NCI-H2171 (cell line): Measurements from ENCODE around the gene RNF214.
"Not testable (repeated sequence)": the region's sequence is repeated elsewhere in the genome, so short reads cannot be mapped to it uniquely, and the experiment has no call there.

Experiments used
- DNase-seq: peaks from one replicate; lab custom pipeline; 2025; lab: John Stamatoyannopoulos, UW

Gene RNF214

DNA sequence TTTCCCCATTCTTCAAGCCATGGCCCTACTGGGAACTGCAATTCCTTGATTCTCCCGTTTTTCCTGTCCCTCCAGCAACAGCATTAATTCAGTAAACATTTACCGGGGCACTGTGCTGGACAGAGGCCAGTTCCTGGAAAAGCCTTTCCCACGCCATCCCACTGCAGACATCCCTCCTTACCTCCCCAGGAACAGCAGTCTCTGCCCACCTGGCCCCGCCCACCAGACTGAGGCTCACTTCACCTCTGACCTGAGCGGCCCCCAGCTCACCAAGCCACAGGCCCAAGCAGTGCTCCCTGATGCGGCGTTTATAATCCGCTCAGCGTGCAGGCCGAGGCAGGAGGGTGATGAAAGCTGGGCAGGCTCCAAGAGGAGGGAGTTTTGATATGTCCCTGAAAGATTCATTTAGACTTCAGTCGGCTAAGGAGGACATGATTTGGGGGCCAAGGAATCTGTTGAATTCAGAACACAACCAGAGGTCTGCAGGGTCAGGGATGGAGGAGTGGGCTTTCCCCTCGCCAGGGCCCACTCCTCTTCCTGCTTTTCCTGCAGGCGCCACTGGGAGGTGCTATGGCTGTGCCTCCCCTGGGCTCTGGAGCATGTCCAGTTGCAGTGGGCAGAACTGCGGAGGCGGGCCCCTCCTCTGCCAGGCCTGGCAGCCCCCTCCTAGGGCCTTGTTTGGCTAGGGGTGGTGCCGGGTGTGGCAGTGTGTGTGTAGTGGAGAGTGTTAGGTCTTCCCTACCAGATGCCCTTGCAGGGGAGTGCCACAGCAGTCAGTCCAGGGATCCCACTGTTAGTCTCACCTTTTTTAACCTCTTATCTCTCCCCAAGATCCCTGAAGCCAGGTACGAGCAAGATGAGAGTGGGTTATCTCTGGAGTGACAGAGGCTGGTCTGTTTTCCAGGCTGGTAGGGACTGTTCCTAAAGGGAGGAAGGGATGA is 34.7 kb upstream of the RNF214 start:
- no peak for DNase-seq

DNA sequence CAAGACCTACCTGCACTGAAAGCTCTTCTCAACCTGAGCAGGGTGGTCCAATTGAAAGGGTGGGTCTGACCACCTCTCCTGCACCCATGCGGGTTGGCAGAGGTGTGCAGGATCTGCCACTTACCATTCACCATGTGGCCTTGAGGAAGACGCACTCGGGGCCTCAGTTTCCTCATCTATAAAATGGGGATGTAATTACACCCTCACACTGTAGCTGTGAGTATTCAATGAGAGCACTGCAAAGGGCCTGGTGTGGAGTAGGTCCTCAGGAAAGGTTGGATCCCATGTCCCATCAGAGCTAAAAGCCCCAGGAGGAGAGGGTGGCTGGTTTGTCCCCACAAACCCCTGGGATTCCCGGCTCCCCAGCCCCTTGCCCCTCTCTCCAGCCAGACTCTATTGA is 33.9 kb upstream of the RNF214 start:
- no peak for DNase-seq

DNA sequence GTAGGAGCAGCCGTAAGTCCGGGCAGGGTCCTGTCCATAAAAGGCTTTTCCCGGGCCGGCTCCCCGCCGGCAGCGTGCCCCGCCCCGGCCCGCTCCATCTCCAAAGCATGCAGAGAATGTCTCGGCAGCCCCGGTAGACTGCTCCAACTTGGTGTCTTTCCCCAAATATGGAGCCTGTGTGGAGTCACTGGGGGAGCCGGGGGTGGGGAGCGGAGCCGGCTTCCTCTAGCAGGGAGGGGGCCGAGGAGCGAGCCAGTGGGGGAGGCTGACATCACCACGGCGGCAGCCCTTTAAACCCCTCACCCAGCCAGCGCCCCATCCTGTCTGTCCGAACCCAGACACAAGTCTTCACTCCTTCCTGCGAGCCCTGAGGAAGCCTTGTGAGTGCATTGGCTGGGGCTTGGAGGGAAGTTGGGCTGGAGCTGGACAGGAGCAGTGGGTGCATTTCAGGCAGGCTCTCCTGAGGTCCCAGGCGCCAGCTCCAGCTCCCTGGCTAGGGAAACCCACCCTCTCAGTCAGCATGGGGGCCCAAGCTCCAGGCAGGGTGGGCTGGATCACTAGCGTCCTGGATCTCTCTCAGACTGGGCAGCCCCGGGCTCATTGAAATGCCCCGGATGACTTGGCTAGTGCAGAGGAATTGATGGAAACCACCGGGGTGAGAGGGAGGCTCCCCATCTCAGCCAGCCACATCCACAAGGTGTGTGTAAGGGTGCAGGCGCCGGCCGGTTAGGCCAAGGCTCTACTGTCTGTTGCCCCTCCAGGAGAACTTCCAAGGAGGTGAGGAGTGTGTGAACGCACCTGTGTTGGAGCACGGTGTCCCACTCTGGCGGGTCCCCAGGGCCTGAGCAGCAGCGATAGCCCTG is 33.2 kb upstream of the RNF214 start, which contains the start of gene TAGLN:
Gene TAGLN (plus strand): TSS at position 318 of the 863 bp plus-strand sequence. CDS start 3,644 bp downstream, outside the sequence.
- no peak for DNase-seq

DNA sequence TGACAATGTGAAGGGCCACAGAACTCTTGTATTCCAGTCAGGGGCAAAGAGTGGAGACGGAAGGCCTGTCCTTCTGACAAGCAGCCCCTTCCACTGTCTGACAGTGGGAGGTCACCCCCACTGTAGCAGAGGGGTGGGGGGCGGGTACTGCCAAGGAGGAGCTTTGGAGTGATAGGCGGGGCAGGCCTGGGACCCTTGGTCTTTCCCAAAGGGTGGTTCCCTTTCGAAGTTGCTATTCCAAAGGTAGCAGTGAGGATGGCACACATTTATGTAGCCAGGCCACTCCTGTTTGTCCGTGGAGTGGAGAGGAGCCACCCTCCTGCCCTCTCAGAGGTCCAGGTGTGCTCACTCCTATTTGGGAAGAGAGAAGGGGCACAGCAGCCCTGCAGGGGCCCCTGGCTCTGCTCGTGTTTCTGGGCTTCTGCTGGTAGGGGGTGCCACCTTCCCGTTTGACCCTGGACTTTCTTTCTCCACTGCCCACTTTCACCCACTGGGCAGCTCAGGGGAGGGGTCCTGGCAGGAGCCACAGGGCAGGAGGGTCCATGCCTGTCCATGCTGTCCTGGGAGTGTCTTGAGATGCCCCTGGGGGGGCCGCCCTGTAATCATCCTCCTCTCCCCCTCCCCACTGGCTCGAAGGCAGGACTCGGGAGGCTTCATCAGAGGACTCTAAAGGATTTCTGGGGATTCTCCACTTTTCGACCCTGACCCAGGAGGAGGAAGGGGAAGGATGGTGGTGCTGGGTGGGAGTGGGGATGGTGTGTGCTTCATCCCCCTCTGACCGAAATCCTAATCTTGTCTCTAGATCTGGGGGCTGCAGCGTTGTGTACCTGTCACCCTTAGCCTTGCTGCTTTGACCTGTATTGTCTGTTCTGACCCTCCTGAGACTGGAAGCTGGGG is 32.3 kb upstream of the RNF214 start:
- no peak for DNase-seq

DNA sequence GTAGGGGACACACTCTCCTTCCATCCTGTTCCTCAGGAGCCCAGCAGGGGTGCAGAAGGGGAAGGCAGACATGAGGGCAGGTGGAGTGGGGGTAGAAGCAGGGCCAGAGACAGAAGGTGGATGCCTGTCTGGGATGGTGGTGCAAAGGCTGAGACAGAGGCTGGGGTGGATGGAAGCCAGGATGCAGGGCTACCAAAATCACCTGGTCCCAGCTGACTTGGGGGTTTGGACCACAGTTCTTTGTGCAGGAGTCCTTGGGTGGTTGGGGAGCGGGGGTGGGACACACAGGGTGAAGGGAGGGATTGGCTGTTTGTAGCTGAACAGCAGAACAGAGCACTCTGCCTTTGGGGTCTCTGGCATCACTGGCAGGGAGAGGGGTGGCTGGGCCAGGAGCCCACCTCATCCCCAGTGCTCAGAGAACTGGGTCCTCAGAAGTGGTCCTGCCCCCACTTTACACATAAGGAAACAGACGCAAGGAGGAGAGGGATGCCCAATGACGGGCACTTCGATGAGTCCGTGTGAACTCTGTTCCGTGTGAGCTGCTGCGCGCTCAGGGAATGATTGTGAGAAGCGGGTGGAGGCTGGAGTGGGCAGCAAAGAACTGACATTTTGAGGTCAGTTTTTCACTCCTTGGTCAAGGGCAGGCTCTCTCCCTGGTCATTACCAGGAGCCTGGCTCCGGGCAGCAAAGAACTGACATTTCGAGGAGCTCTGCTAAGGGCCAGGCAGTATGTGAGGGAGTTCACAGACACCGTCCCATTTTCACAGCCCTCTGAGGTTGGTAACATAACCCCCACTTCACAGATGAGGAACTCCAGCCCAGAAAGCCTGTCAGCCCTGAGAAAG is 31.4 kb upstream of the RNF214 start:
- no peak for DNase-seq

DNA sequence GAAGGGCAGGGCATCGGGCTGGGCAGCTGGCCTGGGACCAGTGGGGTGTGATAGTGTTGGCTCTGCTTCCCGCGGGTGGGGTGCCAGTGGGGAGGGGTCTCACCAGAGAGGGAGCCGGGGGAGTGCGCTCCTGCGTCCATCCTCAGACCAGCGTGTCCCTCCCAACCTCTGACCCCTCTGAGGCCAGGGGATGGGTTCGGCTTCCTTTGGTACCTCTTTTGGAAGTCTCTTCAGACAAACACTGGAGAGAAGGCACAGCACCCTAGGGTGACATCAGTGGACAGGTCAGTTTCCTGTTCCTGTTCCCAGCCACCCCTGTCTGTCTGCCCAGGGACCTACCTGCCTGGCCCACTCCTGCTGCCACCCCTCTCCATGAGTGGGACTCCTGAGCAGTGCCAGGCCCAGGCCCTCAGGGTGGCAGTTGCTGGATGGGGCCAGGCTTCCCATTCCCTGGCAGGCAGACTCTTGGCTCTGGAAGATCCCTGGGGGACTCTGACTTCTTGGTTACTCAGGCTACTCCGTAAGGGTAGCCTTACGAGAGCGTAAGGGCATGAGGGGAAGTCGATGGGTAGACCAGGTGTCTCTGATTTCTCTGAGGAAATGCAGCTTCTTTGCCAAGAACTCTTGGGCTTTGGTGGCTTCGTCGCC is 30.7 kb upstream of the RNF214 start:
- DNase-seq: no peak

DNA sequence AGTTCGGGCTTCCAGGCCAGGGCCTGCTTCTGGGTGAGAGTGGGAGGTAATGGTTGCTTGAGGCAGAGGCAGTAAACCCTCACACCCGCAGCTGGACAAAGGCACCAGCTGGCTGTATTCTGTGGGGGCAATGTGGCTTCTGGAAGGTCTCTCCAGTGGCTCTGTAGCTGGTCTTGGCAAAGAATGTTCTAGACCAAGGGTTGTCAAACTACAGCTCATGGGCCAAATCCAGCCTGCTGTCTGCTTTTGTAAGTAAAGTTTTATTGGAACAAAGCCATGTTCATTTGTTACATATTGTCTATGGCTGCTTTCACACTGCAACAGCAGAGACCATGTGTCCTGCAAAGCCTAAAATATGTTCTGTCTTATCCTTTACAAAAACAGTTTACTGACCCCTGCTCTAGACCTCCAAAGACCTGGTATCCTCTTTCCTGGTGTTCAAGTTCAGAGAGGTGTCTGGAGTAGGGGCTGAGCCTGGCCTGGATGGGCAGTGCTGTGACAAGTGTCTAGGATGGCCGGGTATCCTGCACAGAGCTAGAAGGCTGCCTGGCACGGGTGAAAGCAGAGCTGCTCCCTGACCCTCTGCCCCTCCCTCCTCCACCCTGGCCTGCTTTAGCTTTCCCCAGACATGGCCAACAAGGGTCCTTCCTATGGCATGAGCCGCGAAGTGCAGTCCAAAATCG is 29.9 kb upstream of the RNF214 start:
- no peak for DNase-seq

DNA sequence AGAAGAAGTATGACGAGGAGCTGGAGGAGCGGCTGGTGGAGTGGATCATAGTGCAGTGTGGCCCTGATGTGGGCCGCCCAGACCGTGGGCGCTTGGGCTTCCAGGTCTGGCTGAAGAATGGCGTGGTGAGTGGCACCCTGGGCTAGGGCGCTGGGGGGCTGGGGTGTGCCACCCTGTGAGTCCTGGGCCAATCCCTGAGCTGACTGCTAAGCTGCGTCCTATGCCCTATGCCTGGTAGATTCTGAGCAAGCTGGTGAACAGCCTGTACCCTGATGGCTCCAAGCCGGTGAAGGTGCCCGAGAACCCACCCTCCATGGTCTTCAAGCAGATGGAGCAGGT is 29.4 kb upstream of the RNF214 start:
- DNase-seq: no peak

DNA sequence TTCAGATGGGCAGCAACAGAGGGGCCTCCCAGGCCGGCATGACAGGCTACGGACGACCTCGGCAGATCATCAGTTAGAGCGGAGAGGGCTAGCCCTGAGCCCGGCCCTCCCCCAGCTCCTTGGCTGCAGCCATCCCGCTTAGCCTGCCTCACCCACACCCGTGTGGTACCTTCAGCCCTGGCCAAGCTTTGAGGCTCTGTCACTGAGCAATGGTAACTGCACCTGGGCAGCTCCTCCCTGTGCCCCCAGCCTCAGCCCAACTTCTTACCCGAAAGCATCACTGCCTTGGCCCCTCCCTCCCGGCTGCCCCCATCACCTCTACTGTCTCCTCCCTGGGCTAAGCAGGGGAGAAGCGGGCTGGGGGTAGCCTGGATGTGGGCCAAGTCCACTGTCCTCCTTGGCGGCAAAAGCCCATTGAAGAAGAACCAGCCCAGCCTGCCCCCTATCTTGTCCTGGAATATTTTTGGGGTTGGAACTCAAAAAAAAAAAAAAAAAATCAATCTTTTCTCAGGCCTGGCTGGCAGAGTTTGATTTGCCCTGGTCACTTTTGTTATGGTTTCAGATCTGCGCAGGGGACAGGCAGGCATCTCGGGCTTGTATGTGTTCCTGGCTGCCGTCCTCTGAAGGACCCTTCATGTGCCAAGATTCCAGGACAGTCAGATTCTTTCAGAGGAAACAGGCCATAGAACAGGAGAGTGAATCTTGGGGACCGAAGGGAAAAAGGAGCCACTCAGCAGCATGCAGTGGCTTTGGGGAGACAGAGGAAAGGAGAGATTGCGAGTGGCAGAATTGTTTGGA is 28.0 kb upstream of the RNF214 start:
- no peak for DNase-seq

DNA sequence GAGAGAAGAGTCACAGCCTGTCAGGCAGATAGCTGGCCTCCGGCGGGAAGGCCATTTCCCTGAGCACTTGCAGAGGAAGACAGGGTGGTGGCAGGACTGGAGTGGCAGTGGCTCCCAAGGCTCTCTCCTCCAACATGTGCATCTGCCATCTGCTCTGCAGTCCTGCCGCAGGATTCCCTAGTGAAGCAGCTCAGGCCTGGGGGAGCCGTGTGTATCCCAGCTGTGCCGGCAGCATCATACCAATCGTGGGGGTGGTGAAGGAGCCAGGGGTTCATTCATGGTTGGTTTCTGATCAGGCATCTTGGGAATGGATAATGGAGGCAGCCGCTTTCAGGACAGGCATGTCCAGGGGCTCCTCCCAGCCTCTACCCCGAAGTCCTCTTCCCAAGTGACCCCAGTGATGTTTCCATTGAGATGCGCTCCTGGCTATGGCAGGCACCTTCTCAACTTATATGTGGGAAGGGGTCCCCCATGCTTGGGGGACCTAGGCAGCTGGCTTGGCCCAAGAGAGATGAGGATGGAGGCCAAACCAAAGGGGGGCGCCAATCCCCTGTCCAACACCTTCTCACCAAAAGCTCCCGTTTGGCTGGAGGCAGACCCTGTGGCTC is 27.2 kb upstream of the RNF214 start:
- no peak for DNase-seq

DNA sequence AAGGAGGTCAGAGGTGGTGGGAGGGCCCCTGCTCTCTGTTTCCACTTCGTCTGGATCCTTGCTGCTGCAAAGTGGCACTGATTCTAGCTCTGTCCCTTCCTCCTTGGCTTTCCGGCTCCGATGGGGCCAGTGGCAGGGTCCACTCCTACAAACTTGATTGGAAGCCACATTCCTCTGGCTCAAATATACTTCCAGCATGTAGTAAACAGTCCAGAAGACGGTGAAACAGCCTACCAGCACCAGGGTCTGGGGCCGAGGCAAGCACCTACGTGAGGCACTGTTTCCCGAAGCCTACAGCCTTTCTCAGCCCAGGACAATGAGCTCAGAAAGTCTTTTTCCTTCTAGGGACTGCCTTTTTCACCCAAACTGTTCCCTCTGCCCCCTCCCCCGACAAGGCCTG is 26.4 kb upstream of the RNF214 start:
- DNase-seq: not testable (repeated sequence)

DNA sequence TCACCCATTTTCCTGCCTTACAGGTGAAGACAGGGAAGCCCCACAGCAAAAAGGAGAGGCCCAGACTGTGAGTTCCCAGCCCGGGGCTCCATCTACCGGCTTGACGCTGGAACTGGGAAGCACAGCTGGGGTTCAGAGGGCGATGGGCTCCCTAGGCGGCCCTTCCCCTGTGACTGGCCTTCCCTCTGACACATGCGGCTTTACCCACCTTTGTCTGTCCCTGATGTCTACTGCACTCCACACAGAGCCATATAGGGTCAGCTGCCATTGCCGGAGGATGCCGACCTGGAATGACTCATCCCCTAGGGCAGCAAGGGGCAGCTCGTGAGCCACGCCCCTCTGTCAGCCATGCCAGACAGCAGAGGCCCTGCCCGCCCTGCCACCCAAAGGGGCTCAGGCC is 25.6 kb upstream of the RNF214 start:
- not testable (repeated sequence) for DNase-seq

DNA sequence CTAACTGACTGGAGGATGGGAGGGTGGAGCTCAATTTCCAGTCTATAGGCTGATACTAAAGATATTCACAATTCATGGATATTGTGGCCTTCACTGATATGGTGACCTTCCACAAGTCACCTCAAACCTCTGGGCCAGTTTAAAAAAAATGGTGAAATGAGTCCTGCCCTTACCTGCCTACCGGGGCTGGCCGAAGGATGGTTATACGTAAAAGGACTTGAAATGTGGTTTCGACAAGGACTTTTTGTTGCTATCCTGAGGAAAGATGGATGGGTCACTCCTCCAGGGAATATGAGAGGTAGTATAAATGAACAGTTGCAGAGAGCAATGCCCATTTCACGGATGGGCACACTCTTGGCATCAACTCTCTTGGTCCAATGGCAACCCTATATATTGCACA is 25.0 kb upstream of the RNF214 start:
- not testable (repeated sequence) for DNase-seq

DNA sequence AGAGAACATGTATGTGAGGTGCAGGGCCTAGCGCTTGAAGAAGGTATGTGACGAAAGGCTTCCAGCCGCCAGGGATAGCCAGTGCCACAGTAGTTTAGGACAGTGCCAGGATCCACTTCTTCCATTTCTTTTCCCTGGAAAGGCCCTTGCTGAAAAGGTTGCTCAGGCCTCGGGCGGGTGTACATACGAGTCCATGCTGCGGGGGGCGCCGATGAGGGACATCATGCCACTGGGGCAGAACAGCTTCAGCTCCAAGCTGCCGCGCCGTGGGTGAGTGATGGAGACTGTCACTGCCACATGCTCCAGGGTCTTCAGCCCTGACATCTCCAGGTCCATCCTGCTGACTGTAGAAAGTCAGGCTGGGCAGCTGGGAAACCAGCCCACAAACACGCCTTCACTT is 23.8 kb upstream of the RNF214 start:
- not testable (repeated sequence) for DNase-seq

DNA sequence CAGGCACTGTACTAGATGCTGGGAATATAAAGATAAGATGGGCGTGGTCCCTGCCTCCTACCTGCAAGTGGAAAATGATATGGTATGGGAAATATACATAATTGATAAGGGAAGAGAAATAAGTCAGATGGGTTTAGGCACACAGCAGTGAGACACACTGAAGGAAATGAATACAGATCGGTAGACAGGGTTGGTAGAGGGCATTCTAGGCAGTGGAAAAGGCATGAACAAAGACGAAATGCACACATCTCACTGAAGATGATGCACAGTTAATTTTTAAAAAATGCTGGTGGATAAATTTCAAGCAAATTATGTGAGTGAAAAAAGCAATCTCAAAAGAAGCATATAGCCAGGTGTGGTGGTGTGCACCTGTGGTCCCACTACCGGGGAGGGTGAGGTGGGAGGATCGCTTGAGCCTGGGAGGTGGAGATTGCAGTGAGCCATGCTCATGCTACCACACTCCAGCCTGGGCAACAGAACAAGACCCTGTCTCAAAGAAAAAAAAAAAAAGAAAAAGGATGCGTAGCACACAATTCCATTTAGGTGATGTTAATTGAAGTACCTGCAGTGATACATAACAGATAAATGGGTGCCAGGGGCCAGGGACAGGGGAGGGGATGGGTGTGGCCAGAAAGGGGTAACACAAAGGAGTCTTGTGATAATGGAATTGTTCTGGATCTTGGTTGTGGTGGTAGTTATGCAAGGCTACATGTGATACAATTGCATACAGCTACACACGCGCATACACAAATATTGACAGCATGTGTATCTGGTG is 22.9 kb upstream of the RNF214 start:
- not testable (repeated sequence) for DNase-seq

DNA sequence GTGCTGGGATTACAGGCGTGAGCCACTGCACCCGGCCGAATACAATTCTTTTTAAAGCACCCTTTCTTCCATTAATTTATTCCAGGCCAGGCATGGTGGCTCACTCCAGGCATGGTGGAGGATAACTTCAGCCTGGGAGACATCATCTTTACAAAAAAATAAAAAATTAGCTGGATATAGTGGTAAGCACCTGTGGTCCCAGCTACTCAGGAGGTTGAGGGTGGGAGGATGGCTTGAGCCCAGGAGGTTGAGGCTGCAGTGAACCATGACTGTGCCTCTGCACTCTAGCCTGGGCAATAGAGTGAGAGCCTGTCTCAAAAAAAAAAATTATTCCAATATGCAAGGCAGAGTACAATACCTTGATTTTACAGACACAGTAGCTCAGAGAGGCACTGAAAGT is 21.9 kb upstream of the RNF214 start:
- no peak for DNase-seq

DNA sequence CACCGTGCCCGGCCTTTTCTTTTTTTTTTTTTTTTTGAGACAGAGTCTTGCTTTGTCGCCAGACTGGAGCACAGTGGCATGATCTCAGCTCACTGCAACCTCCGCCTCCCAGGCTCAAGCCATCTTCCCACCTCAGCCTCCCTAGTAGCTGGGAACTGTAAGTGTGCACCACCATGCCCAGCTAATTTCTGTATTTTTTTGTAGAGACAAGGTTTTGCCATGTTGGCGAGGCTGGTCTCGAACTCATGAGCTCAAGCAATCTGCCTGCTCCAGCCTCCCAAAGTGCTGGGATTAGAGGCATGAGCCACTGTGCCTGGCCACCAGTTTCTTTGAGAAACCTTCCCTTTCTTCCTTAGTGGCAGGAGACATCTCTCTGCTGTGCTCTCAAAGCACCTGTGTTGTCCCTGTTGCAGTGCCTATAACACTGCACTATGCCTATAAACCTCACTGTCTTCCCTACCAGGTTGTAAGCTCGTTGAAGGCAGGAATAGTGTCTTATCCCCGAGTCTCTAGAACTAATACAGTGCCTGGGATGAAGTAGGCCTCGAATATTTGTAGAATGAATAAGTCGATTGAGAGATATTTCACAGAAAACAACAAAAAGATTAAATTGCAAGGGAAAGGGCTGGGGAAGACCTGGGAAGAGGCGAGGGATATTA is 19.6 kb upstream of the RNF214 start:
- no peak for DNase-seq
